HG03378 (cell line): Measurements from ENCODE around the gene SART1.
"Not testable (repeated sequence)": the region's sequence is repeated elsewhere in the genome, so short reads cannot be mapped to it uniquely, and the experiment has no call there.

Source experiments
- ATAC-seq: cut with Tn5 transposase; IDR thresholded peaks from one replicate; pipeline ENCODE4 v1.9.1; 2021; ENCODE audit warnings: mild to moderate bottlenecking, moderate library complexity; ENCODE audit not compliant: unreplicated experiment

Gene SART1

GRCh38 chr11:65932558-65932919 is 29.0 kb upstream of the SART1 start:
- ATAC-seq, result no peak

GRCh38 chr11:65934014-65934413 is 27.5 kb upstream of the SART1 start:
- ATAC-seq, result no peak

GRCh38 chr11:65937766-65938165 is 23.8 kb upstream of the SART1 start:
- ATAC-seq, result no peak

GRCh38 chr11:65941720-65942310 is 19.7 kb upstream of the SART1 start:
- no peak for ATAC-seq

GRCh38 chr11:65942531-65942930 is 19.0 kb upstream of the SART1 start:
- ATAC-seq, result no peak

GRCh38 chr11:65944191-65944590 is 17.3 kb upstream of the SART1 start:
- no peak for ATAC-seq

GRCh38 chr11:65944767-65945166 is 16.8 kb upstream of the SART1 start:
- ATAC-seq, result no peak

GRCh38 chr11:65945430-65945911 is 16.1 kb upstream of the SART1 start, which contains the start of gene TSGA10IP:
Gene TSGA10IP, plus strand, starts transcription at chr11:65945480. Its CDS starts 196 bp downstream, at chr11:65945676.
- ATAC-seq, result no peak

- no peak for ATAC-seq
Measured at GRCh38 chr11:65945941-65946558, 15.5 kb upstream of the SART1 start.

GRCh38 chr11:65946655-65947054 is 14.9 kb upstream of the SART1 start:
- ATAC-seq, result no peak

GRCh38 chr11:65947133-65947532 is 14.4 kb upstream of the SART1 start:
- no peak for ATAC-seq

GRCh38 chr11:65947603-65948125 is 13.9 kb upstream of the SART1 start:
- ATAC-seq, result no peak

- not testable (repeated sequence) for ATAC-seq
Measured at GRCh38 chr11:65950711-65951110, 10.8 kb upstream of the SART1 start.

- ATAC-seq, result not testable (repeated sequence)
Measured at GRCh38 chr11:65951641-65952040, 9.9 kb upstream of the SART1 start.

GRCh38 chr11:65952052-65952521 is 9.4 kb upstream of the SART1 start:
- no peak for ATAC-seq

- no peak for ATAC-seq
Measured at GRCh38 chr11:65953471-65953870, 8.1 kb upstream of the SART1 start.

- ATAC-seq, result no peak
Measured at GRCh38 chr11:65954771-65955170, 6.8 kb upstream of the SART1 start.

- ATAC-seq, result no peak
Measured at GRCh38 chr11:65958291-65958690, 3.2 kb upstream of the SART1 start.

GRCh38 chr11:65958774-65959420 is 2.6 kb upstream of the SART1 start:
- ATAC-seq, result no peak

GRCh38 chr11:65960824-65961266 is 689 bp upstream of the SART1 start:
- ATAC-seq, result no peak

GRCh38 chr11:65962141-65962564 is 619 bp downstream of the SART1 start:
- ATAC-seq, result no peak

GRCh38 chr11:65964906-65965305 is 3.4 kb downstream of the SART1 start:
- no peak for ATAC-seq
